Measurements from ENCODE around the gene GPC5. TPM values are rescaled to one million over a fixed set of nuclear protein-coding genes. Genes with fewer than 3 reads are reported as not detected.

Gene GPC5
- total RNA-seq, 4 donors from 2014 or later, result 0.74 to 1.1 TPM; not detected in 2

GRCh38 chr13:92827503-92827902, 1429.1 kb downstream of the GPC5 start:
- ATAC-seq (ENCODE audit: low FRiP score) (no peak), DNase-seq (ENCODE audit: low spot score) (no peak)
- no peak for TF ChIP-seq CTCF (IDR thresholded peaks at IDR 0.05)

GRCh38 chr13:92829930-92830329, 1431.5 kb downstream of the GPC5 start:
- TF ChIP-seq CTCF (IDR thresholded peaks at IDR 0.05), result no peak
- DNase-seq (ENCODE audit: low spot score), result no peak
- no peak for ATAC-seq (ENCODE audit: low FRiP score)

- ATAC-seq (ENCODE audit: low FRiP score) (no peak), DNase-seq (ENCODE audit: low spot score) (no peak)
- TF ChIP-seq CTCF (IDR thresholded peaks at IDR 0.05), result no peak
Observed at GRCh38 chr13:92830821-92831220, 1432.4 kb downstream of the GPC5 start.

GRCh38 chr13:92833071-92833470, 1434.7 kb downstream of the GPC5 start:
- no peak for TF ChIP-seq CTCF (IDR thresholded peaks at IDR 0.05)
- ATAC-seq (ENCODE audit: low FRiP score) (no peak), DNase-seq (ENCODE audit: low spot score) (no peak)

GRCh38 chr13:92836171-92836570, 1437.8 kb downstream of the GPC5 start:
- no peak for ATAC-seq (ENCODE audit: low FRiP score)
- TF ChIP-seq CTCF (IDR thresholded peaks at IDR 0.05), result no peak
- no peak for DNase-seq (ENCODE audit: low spot score)

GRCh38 chr13:92838786-92839185, 1440.4 kb downstream of the GPC5 start:
- no peak for TF ChIP-seq CTCF (IDR thresholded peaks at IDR 0.05)
- ATAC-seq (ENCODE audit: low FRiP score) (no peak), DNase-seq (ENCODE audit: low spot score) (no peak)

- DNase-seq (ENCODE audit: low spot score) (no peak), ATAC-seq (ENCODE audit: low FRiP score) (no peak)
- no peak for TF ChIP-seq CTCF (IDR thresholded peaks at IDR 0.05)
Observed at GRCh38 chr13:92842145-92842544, 1443.7 kb downstream of the GPC5 start.
